Measurements from ENCODE around the gene FBLL1.
"Not testable (repeated sequence)": the region's sequence is repeated elsewhere in the genome, so short reads cannot be mapped to it uniquely, and the experiment has no call there.

The FBLL1 gene

GRCh38 chr5:168528521-168529373, at the start of gene FBLL1:
FBLL1 (plus strand) TSS chr5:168529305; CDS start chr5:168529505, 200 bp downstream.
- no peak for DNase-seq (ENCODE audit: low read depth in 2 of 2, low spot score in 1 of 2)

GRCh38 chr5:168480601-168481000, 48.5 kb upstream of the FBLL1 start:
- DNase-seq (ENCODE audit: low read depth in 2 of 2, low spot score in 1 of 2), result no peak

- no peak for DNase-seq (ENCODE audit: low read depth in 2 of 2, low spot score in 1 of 2)
Observed at GRCh38 chr5:168481330-168481788, 47.7 kb upstream of the FBLL1 start.

- DNase-seq (ENCODE audit: low read depth in 2 of 2, low spot score in 1 of 2), result no peak
Observed at GRCh38 chr5:168482361-168482760, 46.7 kb upstream of the FBLL1 start.

GRCh38 chr5:168486136-168486879, 42.8 kb upstream of the FBLL1 start, which contains the start of gene RARS1:
RARS1 (plus strand) TSS chr5:168486471; CDS start chr5:168486499, 28 bp downstream.
- DNase-seq (ENCODE audit: low read depth in 2 of 2, low spot score in 1 of 2), result peak; percentile 76

GRCh38 chr5:168489059-168489458, 40.0 kb upstream of the FBLL1 start:
- no peak for DNase-seq (ENCODE audit: low read depth in 2 of 2, low spot score in 1 of 2)

GRCh38 chr5:168494057-168494555, 35.0 kb upstream of the FBLL1 start:
- DNase-seq (ENCODE audit: low read depth in 2 of 2, low spot score in 1 of 2), result no peak

- DNase-seq (ENCODE audit: low read depth in 2 of 2, low spot score in 1 of 2), result no peak
Observed at GRCh38 chr5:168502563-168503237, 26.4 kb upstream of the FBLL1 start.

GRCh38 chr5:168513861-168514428, 15.2 kb upstream of the FBLL1 start:
- DNase-seq (ENCODE audit: low read depth in 2 of 2, low spot score in 1 of 2), result no peak

GRCh38 chr5:168525856-168526255, 3.2 kb upstream of the FBLL1 start:
- DNase-seq (ENCODE audit: low read depth in 2 of 2, low spot score in 1 of 2), result no peak

- DNase-seq (ENCODE audit: low read depth in 2 of 2, low spot score in 1 of 2), result no peak
Observed at GRCh38 chr5:168527756-168528295, 1.3 kb upstream of the FBLL1 start.

- no peak for DNase-seq (ENCODE audit: low read depth in 2 of 2, low spot score in 1 of 2)
Observed at GRCh38 chr5:168529374-168530234, 499 bp downstream of the FBLL1 start.

- no peak for DNase-seq (ENCODE audit: low read depth in 2 of 2, low spot score in 1 of 2)
Observed at GRCh38 chr5:168530621-168531150, 1.6 kb downstream of the FBLL1 start.

- DNase-seq (ENCODE audit: low read depth in 2 of 2, low spot score in 1 of 2), result no peak
Observed at GRCh38 chr5:168531191-168531590, 2.1 kb downstream of the FBLL1 start.

- DNase-seq (ENCODE audit: low read depth in 2 of 2, low spot score in 1 of 2), result no peak
Observed at GRCh38 chr5:168531987-168532864, 3.1 kb downstream of the FBLL1 start.

GRCh38 chr5:168534351-168534750, 5.2 kb downstream of the FBLL1 start:
- DNase-seq (ENCODE audit: low read depth in 2 of 2, low spot score in 1 of 2), result not testable (repeated sequence)

GRCh38 chr5:168537176-168537575, 8.1 kb downstream of the FBLL1 start:
- DNase-seq (ENCODE audit: low read depth in 2 of 2, low spot score in 1 of 2), result no peak

- no peak for DNase-seq (ENCODE audit: low read depth in 2 of 2, low spot score in 1 of 2)
Observed at GRCh38 chr5:168549554-168549953, 20.4 kb downstream of the FBLL1 start.

All from stimulated activated CD8-positive, alpha-beta memory T cell treated with anti-CD3 and anti-CD28 coated beads, Interleukin-4, amount 100 ng/mL, for 4 hours (primary cell).